DOHH2 (cell line): Measurements from ENCODE around the gene CARMIL1.

Source experiments
- EZH2phosphoT487 ChIP-seq: fragments of 200-600 bp; sonication (generic); IDR thresholded peaks from 2 replicates; pipeline ENCODE4 v1.6.1; 2017; ENCODE audit warnings: borderline replicate concordance, mild to moderate bottlenecking, antibody characterized with exemption, low read length, moderate library complexity, mixed read lengths
- TF ChIP-seq, protein P1 (sequence below): fragments of 200-600 bp; sonication (generic); IDR thresholded peaks from one replicate; pipeline ENCODE4 v1.5.1; 2014; ENCODE audit warnings: antibody characterized with exemption, mild to moderate bottlenecking, low read depth, low read length; ENCODE audit not compliant: poor library complexity, severe bottlenecking

DNA sequence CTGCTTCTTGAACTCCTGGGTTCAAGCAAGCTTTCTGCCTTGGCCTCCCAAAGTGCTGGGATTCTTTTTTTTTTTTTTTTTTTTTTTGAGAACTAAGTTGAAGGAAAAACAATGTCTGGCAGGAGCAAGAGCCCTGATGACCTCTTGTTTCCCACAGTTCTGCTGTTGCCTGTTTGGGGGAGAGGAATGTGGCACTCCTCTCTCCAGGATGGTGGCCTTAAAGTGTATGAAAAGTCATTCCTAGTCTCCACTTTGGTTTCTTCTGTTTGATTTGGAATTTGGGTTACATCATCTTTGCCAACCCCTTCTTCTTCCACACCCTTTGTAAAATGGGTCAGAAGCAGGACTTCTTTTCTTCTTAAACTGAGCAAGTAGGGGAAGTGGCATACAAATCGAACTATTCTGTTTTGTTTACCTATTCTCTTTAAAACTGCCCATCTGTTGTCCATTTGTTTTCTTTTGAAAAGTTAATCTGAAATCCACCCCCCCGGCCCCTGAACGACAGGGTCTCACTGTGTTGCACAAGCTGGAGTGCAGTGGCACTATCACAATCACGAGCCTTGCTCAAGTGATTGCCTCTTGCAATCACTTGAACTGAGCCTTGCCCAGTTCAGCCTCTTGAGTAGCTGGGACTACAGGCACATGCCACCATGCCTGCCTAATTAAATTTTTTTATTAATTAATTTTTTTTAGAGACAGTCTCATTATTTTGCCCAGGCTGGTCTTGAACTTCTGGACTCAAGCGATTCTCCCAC is 11.3 kb downstream of the CARMIL1 start:
- TF ChIP-seq, protein P1, sequence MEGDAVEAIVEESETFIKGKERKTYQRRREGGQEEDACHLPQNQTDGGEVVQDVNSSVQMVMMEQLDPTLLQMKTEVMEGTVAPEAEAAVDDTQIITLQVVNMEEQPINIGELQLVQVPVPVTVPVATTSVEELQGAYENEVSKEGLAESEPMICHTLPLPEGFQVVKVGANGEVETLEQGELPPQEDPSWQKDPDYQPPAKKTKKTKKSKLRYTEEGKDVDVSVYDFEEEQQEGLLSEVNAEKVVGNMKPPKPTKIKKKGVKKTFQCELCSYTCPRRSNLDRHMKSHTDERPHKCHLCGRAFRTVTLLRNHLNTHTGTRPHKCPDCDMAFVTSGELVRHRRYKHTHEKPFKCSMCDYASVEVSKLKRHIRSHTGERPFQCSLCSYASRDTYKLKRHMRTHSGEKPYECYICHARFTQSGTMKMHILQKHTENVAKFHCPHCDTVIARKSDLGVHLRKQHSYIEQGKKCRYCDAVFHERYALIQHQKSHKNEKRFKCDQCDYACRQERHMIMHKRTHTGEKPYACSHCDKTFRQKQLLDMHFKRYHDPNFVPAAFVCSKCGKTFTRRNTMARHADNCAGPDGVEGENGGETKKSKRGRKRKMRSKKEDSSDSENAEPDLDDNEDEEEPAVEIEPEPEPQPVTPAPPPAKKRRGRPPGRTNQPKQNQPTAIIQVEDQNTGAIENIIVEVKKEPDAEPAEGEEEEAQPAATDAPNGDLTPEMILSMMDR = no peak
- no peak for TF ChIP-seq EZH2phosphoT487
